Uterus (tissue), 4 donors: Measurements from ENCODE around the gene CDS2. TPM values are rescaled to one million over a fixed set of nuclear protein-coding genes. Genes with fewer than 3 reads are reported as not detected.
A peak's percentile ranks its signal among the peaks of the same experiment; 100 is the strongest.

Experiments used
- DNase-seq, 2 donors: peaks; one replicate each; pipeline ENCODE4 v3.0.0-alpha.2; 2019 to 2020
- H3K27ac ChIP-seq, 2 donors: fragments of 200-600 bp; sonication (generic); 1 replicate in 1 of 2; 2 replicates in 1 of 2; pipeline ENCODE4 v1.5.1; 2016 to 2018
- H3K27me3 ChIP-seq, 2 donors: fragments of 200-600 bp; sonication (generic); one replicate each; pipeline ENCODE4 v1.5.1; 2018 to 2019; ENCODE audit warnings: control low read depth in 1 of 2
- H3K36me3 ChIP-seq, 2 donors: fragments of 200-600 bp; sonication (generic); one replicate each; pipeline ENCODE4 v1.5.1; 2019; ENCODE audit warnings: control low read depth in 1 of 2
- H3K4me1 ChIP-seq, 2 donors: fragments of 200-600 bp; sonication (generic); one replicate each; pipeline ENCODE4 v1.5.1; 2018 to 2019; ENCODE audit warnings: control low read depth in 1 of 2
- H3K4me3 ChIP-seq, 2 donors: fragments of 200-600 bp; sonication (generic); 1 replicate in 1 of 2; 2 replicates in 1 of 2; pipeline ENCODE4 v1.5.1; 2018 to 2019; ENCODE audit warnings: mild to moderate bottlenecking in 1 of 2
- H3K9me3 ChIP-seq, 2 donors: fragments of 200-600 bp; sonication (generic); one replicate each; pipeline ENCODE4 v1.5.1; 2019; ENCODE audit warnings: control low read depth in 1 of 2
- POLR2A ChIP-seq, 2 donors: fragments of 450-650 bp; IDR thresholded peaks; one replicate each; pipeline ENCODE4 v1.6.1; 2016; ENCODE audit warnings: antibody characterized with exemption in 2 of 2, mild to moderate bottlenecking in 1 of 2, moderate library complexity in 1 of 2
- intact Hi-C: fragments of 100-400 bp; cut with DNase I; formaldehyde crosslinking; loops from one replicate; pipeline ENCODE4 v1.15.1; 2023; ENCODE audit warnings: low total_unique reads
- small RNA-seq: library from RNA; depleted of rRNA; stranded (forward); fragments of <200 nt; gene quantifications from one replicate; pipeline ENCODE3, GENCODE V24; 2016
- total RNA-seq, 4 donors: library from RNA; depleted of rRNA in 3 of 4; stranded (reverse); fragments of >200 nt in 3 of 4; gene quantifications; one replicate each; pipeline versions ENCODE4 v1.1.0 to v1.2.4, GENCODE V29; 2014 to 2023
- TF ChIP-seq, protein P1 (sequence below), 4 experiments: fragments of 200-600 bp in 2 of 4; fragments of 450-650 bp in 2 of 4; sonication (generic) in 2 of 4; IDR thresholded peaks; one replicate each; pipeline ENCODE4 v1.5.1; 2016 to 2019; ENCODE audit warnings: antibody characterized with exemption in 4 of 4, mild to moderate bottlenecking in 2 of 4, moderate library complexity in 1 of 4
- donor health status: DM: yes; HTN: yes; CAD: no.

Gene CDS2
- total RNA-seq, 4 donors from 2014 or later: 22.5 to 66.6 (median 41.7) TPM

DNA sequence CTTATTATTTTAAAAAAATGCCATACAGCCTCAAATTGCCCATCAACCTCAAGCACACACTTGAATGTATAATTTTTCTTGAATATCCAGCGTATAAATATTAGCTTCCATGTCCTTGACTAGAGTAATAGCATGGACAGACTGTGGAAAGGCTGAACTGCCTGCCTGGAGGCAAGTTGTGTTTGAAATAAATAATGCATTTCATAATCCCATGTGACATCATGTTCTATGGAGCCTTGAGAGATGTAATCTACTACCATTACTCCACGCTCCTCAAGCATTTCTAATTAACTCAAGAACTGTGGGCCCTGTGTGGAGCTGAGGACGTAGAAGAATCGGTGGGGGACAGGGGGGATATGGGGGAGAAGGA is 94.2 kb downstream of the CDS2 start:
- Histone ChIP-seq H3K4me1 (no peaks in the 10 kb centered on the region), H3K36me3 (no peaks in the 10 kb centered on the region), H3K9me3 (no peaks in the 10 kb centered on the region), H3K4me3 (no peak overlapping the region), H3K27me3 (no peaks in the 10 kb centered on the region), H3K27ac (no peak overlapping the region)
- DNase-seq: no peak
- no peak for TF ChIP-seq POLR2A (IDR thresholded peaks at IDR 0.05)
- TF ChIP-seq, protein P1, sequence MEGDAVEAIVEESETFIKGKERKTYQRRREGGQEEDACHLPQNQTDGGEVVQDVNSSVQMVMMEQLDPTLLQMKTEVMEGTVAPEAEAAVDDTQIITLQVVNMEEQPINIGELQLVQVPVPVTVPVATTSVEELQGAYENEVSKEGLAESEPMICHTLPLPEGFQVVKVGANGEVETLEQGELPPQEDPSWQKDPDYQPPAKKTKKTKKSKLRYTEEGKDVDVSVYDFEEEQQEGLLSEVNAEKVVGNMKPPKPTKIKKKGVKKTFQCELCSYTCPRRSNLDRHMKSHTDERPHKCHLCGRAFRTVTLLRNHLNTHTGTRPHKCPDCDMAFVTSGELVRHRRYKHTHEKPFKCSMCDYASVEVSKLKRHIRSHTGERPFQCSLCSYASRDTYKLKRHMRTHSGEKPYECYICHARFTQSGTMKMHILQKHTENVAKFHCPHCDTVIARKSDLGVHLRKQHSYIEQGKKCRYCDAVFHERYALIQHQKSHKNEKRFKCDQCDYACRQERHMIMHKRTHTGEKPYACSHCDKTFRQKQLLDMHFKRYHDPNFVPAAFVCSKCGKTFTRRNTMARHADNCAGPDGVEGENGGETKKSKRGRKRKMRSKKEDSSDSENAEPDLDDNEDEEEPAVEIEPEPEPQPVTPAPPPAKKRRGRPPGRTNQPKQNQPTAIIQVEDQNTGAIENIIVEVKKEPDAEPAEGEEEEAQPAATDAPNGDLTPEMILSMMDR (IDR thresholded peaks at IDR 0.05): no peak
- intact Hi-C loops: no loop called here

DNA sequence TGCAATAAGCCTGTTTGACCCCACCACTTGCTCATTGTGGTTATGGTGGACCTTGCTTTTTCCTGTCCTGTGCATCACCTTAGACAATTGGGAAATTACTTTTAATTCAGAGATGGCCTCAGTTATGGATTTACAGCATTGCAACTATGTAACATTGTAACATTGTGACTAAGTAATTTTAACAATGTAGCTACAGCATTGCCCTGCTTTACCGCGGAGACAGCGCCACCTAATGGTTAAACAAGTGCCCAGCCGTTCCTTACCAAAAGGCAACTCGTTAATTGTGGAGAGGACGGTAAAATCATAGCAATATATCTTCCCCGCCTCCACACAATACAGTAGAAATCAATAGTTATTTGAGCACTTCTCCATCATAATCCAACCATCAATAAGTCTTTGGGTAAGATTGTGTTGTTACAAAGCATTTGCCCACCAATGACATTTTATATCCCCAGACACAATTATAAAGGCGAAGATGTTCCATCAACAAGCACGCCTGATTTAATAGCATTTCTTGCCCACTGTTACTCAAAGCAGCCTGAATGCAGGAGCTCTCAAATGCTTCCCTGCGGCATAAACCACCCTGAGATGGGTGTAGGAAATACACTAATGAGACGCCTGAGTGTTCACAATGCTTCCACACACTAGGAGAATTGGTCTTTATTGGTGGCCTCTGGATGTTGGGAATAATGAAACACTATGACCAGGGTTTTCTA is 96.3 kb downstream of the CDS2 start:
- no peak for TF ChIP-seq POLR2A (IDR thresholded peaks at IDR 0.05)
- TF ChIP-seq, protein P1 (IDR thresholded peaks at IDR 0.05): peak; percentile 30 to 51 (median 40)
- Histone ChIP-seq H3K27ac (no peak overlapping the region), H3K4me3 (no peak overlapping the region), H3K27me3 (no peaks in the 10 kb centered on the region), H3K9me3 (no peaks in the 10 kb centered on the region), H3K36me3 (no peaks in the 10 kb centered on the region), H3K4me1 (no peaks in the 10 kb centered on the region)
- DNase-seq: no peak
- intact Hi-C loops: no loop called here

DNA sequence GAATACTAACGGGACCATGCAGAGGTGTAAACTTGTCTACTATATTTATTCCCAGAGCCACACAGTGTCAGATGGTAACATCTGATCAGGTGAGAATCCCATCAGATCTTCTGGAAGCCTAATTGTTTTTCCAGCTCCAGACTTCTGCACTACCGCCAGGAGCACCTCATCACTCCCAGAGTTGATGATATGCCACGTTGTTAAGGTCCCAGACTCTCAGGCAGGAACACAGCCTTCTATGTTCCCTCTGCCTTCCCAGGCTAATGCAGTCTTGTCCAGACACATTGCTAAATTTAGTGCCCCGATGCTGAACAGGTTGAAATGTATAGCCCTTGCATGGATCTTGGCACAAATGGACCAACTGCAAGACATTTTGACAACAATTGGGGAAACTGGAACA is 103.7 kb downstream of the CDS2 start:
- TF ChIP-seq, protein P1 (IDR thresholded peaks at IDR 0.05): no peak
- no peak for TF ChIP-seq POLR2A (IDR thresholded peaks at IDR 0.05)
- H3K4me1 ChIP-seq: no peaks in the 10 kb centered on the region
- no peaks in the 10 kb centered on the region for H3K27me3 ChIP-seq
- intact Hi-C loops: no loop called here
- no peak for DNase-seq
- no peaks in the 10 kb centered on the region for H3K36me3 ChIP-seq
- H3K27ac ChIP-seq: no peak overlapping the region
- no peak overlapping the region for H3K4me3 ChIP-seq
- H3K9me3 ChIP-seq: no peaks in the 10 kb centered on the region

DNA sequence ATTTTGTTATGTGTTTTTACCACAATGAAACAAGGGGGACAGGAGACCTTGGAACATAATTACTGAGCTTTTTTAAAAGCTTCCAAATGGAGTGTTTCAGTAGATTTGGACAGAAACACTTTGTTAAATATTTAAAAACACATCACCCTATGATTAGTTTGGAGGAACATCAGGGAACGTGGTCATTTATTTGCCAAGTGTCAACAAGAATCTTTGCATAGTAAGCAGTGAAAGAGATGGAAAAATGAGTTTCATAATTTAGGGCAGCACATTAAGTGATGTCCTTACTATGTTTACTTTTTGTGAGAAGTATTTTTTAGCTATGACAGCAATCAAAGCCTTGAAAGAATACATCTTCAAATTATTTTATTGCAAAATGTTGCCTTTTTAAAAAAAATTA is 107.3 kb downstream of the CDS2 start:
- TF ChIP-seq, protein P1 (IDR thresholded peaks at IDR 0.05): no peak
- no peak for TF ChIP-seq POLR2A (IDR thresholded peaks at IDR 0.05)

DNA sequence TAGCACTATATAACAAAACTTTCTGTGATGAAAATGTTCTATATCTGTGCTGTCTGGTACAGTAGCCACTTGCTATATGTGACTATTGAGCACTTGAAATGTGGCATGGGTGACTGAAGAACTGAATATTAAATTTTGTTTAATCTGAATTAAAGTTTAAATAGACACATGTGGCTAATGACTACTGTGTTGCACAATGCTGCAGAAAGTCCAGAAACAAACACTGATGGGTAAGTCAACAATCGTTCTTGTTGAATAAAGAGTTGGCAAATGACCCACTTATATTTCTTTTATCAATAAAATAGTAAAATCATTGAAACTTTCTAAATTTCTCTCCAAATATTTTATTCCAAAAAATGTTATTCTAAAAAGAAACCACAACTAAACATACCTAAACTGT is 108.2 kb downstream of the CDS2 start:
- no peak overlapping the region for H3K4me3 ChIP-seq
- TF ChIP-seq, protein P1 (IDR thresholded peaks at IDR 0.05): no peak
- TF ChIP-seq POLR2A (IDR thresholded peaks at IDR 0.05): no peak

More for the DNA sequence above, 107.3 kb downstream of the CDS2 start:
- intact Hi-C loops: no loop called here
- Histone ChIP-seq H3K9me3 (no peaks in the 10 kb centered on the region), H3K4me1 (no peaks in the 10 kb centered on the region), H3K4me3 (no peak overlapping the region), H3K36me3 (no peaks in the 10 kb centered on the region), H3K27me3 (no peaks in the 10 kb centered on the region), H3K27ac (no peak overlapping the region)
- DNase-seq: no peak

More for the DNA sequence above, 108.2 kb downstream of the CDS2 start:
- no peak for DNase-seq
- H3K4me1 ChIP-seq: no peaks in the 10 kb centered on the region
- no peaks in the 10 kb centered on the region for H3K27me3 ChIP-seq
- no peaks in the 10 kb centered on the region for H3K9me3 ChIP-seq
- no peaks in the 10 kb centered on the region for H3K36me3 ChIP-seq
- intact Hi-C loops: no loop called here
- H3K27ac ChIP-seq: no peak overlapping the region

Small RNA genes within 50 kb of the gene (small RNA-seq; reads per million reads assigned to genes)
- gene RF00019 (not detected), gene RF00568 (not detected), gene RNA5SP474 (not detected)

Other genes with a start within 250 kb of the CDS2 start
- 10 to 100 TPM in 3 of 4 donors, 1 to 10 TPM in 1; 6.2 to 41.4 (median 26.6) TPM for gene SLC23A2, start 125.5 kb upstream of the CDS2 start, total RNA-seq
- gene TMEM230, start 13.9 kb upstream of the CDS2 start, total RNA-seq: 10 to 100 TPM; 66.1 to 94.1 (median 89.9) TPM
- gene PCNA, start 7.0 kb upstream of the CDS2 start, total RNA-seq: 100 to 1,000 TPM in 1 of 4 donors, 10 to 100 TPM in 3; 43.0 to 112 (median 59.6) TPM
- gene PROKR2, start 189.9 kb downstream of the CDS2 start, total RNA-seq: under 1 TPM in 1 of 4 donors, not detected in 3; 0.83 TPM